GM12872 (cell line): ENCODE results near the gene TCF7L2.

Experiments
- TF ChIP-seq, protein P1 (sequence below): IDR thresholded peaks from 3 replicates; pipeline ENCODE4 v1.5.1; 2011; ENCODE audit warnings: low read depth, mild to moderate bottlenecking, low read length, moderate library complexity; ENCODE audit not compliant: insufficient read depth

The TCF7L2 gene

GRCh38 chr10:113080061-113080924 is 130.2 kb downstream of the TCF7L2 start:
- TF ChIP-seq, protein P1, sequence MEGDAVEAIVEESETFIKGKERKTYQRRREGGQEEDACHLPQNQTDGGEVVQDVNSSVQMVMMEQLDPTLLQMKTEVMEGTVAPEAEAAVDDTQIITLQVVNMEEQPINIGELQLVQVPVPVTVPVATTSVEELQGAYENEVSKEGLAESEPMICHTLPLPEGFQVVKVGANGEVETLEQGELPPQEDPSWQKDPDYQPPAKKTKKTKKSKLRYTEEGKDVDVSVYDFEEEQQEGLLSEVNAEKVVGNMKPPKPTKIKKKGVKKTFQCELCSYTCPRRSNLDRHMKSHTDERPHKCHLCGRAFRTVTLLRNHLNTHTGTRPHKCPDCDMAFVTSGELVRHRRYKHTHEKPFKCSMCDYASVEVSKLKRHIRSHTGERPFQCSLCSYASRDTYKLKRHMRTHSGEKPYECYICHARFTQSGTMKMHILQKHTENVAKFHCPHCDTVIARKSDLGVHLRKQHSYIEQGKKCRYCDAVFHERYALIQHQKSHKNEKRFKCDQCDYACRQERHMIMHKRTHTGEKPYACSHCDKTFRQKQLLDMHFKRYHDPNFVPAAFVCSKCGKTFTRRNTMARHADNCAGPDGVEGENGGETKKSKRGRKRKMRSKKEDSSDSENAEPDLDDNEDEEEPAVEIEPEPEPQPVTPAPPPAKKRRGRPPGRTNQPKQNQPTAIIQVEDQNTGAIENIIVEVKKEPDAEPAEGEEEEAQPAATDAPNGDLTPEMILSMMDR = no peak

DNA sequence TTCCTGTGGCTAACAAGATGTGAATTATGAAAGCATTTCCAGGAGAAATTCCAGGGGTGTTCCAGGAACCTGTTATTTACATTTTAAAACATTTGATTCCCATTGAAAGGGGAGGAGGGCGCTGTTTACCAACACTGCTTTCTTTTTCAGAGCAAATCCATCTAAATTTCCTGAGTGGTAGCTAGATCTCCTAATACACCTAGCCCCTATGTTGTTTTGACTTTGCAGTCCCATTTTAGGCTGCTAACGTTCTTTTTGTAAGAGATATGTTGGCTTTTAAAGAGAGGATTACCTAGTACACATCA is 130.8 kb downstream of the TCF7L2 start:
- TF ChIP-seq, protein P1 = no peak

DNA sequence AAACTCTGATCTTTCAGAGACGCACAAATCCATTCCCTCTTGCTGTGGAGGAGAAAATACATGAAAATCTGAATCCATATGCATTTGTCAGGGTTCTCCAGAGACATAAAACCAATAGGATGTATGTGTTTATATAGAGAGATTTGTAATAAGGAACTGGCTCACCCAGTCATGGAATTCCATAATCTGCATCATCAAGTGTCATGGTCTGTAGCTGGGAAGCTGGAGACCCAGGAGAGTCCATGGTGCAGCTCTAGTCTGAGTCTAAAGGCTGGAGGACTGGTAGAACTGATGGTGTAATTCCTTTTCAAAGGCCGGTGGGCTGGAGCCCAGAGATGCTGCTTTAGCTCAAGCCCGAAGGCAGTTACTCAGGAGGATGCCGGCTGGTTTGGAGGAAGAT is 134.0 kb downstream of the TCF7L2 start:
- TF ChIP-seq, protein P1 = no peak

GRCh38 chr10:113085776-113086175 is 135.7 kb downstream of the TCF7L2 start:
- TF ChIP-seq, protein P1 = no peak

DNA sequence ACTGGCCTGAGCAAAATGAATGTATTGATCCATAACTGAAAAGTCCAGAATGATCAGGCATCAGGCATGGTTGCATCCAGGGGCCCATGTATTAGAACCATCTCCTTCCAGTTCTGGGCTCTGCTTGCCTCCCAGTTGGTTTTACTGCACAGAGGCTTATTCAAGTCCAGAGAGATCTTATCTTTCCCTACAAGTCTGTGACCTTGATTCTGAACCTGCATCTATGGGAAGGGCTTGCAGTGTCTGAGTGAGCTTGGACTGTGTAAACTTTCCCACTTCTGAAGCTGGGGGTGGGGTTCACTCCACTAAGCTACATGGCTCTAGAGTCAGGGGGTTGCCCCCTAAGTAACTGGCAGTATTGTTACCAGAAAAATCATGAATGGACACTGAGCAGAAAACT is 136.2 kb downstream of the TCF7L2 start:
- TF ChIP-seq, protein P1 = no peak

GRCh38 chr10:113087165-113088029 is 137.3 kb downstream of the TCF7L2 start:
- TF ChIP-seq, protein P1 = no peak

DNA sequence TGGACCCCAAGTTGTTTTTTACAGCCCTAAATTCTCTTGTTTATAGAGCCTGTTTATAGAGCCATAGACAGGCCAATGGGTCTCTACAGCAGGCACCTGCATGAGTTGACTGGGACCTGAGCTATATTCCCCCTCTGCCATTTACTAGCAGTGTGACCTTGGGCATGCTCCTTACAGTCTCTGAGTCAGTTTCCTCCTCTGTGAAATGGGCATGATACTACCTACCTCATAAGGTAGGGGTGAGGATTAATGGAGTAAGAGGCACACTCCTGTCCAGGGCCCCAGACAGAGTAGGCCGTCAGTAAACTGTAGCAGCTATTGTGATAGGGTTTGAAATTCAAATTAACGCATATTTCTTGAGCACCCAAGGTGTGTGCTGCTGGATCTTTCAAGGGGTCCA is 138.1 kb downstream of the TCF7L2 start:
- TF ChIP-seq, protein P1 = no peak
